Measurements from ENCODE around the gene PPT1. TPM values are rescaled to one million over a fixed set of nuclear protein-coding genes. Genes with fewer than 3 reads are reported as not detected.

PPT1 gene
- total and polyA plus RNA-seq, 2 of the 4 experiments (the other 2 are of a cell fraction), result 22.7 to 55.4 TPM

DNA sequence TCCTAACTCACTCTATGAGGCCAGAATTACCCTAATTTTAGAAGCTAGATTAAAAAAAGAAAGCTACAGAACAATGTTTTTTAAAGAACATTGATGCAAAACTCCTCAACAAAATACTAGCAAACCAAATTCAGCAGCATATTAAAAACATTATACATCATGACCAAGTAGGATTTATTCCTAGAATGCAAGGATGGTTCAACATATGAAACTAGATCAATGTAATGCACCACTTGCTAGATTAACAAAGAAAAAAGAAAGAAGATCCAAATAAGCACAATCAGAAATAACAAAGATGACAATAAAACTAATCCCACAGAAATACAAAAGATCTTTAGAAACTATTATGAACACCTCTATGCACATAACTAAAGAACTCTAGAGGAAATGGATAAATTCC, 13.3 kb upstream of the PPT1 start:
- no peak overlapping the region for H3K56ac ChIP-seq (ENCODE audit: extremely low read depth, insufficient read depth, low read length)
- no peaks in the 10 kb centered on the region for H4K20me1 ChIP-seq (ENCODE audit: insufficient read depth, low read length)
- ChIA-PET CTCF (no interaction called here), POLR2A (ENCODE audit: unreplicated experiment) (no interaction called here)
- no peak overlapping the region for H3K9ac ChIP-seq (ENCODE audit: low read depth, low read length)
- H3K36me3 ChIP-seq (ENCODE audit: control insufficient read depth, insufficient read depth, low read length), result no peaks in the 10 kb centered on the region
- H3K4me3 ChIP-seq (ENCODE audit: insufficient read depth, low read depth, low read length), result no peak overlapping the region
- H3K27me3 ChIP-seq (ENCODE audit: control insufficient read depth, insufficient read depth, low read length), result peaks cover 8% of the 10 kb centered on the region
- no peak overlapping the region for H3K23ac ChIP-seq (ENCODE audit: low read depth, low read length)
- H2AK9ac ChIP-seq (replicated peaks; ENCODE audit: low read depth, low read length, poor library complexity), result no peak overlapping the region
- H2BK20ac ChIP-seq (ENCODE audit: low read depth, low read length), result no peak overlapping the region
- dilution Hi-C loops (cut with HindIII; ENCODE audit: low sequenced_read_pairs, unreplicated experiment), result no loop called here
- H4K91ac ChIP-seq (ENCODE audit: insufficient read depth, low read depth, low read length), result no peak overlapping the region
- no peak overlapping the region for H2AK5ac ChIP-seq (ENCODE audit: low read depth, low read length)
- no peak for ATAC-seq (ENCODE audit: low read depth)
- in situ Hi-C loops (cut with MboI; ENCODE audit: low sequenced_read_pairs), result no loop called here
- H3K18ac ChIP-seq (ENCODE audit: low read depth, low read length), result no peak overlapping the region
- no peak overlapping the region for H2AFZ ChIP-seq (replicated peaks; ENCODE audit: low read length, poor library complexity)
- H3K9me1 ChIP-seq (ENCODE audit: insufficient read depth, low read length), result no peaks in the 10 kb centered on the region
- H3K4ac ChIP-seq (ENCODE audit: low read depth, low read length), result no peak overlapping the region
- intact Hi-C loops (cut with micrococcal nuclease), result no loop called here
- H2BK120ac ChIP-seq (ENCODE audit: low read depth, low read length), result no peak overlapping the region
- no peak overlapping the region for H3K4me2 ChIP-seq (ENCODE audit: low read depth, low read length)
- no peak overlapping the region for H2BK15ac ChIP-seq (ENCODE audit: low read depth, low read length)
- H3K79me1 ChIP-seq (ENCODE audit: low read depth in 1 of 2, low read length in 2 of 2), result no peaks in the 10 kb centered on the region
- no peak overlapping the region for H4K5ac ChIP-seq (ENCODE audit: low read depth, low read length)
- no peaks in the 10 kb centered on the region for H3K4me1 ChIP-seq (ENCODE audit: control insufficient read depth, insufficient read depth, low read length)
- H2BK5ac ChIP-seq (ENCODE audit: low read depth, low read length, poor library complexity, severe bottlenecking), result no peak overlapping the region
- TF ChIP-seq CHD1 (IDR thresholded peaks at IDR 0.05; ENCODE audit: low read depth, low read length), result no peak
- no peak for TF ChIP-seq RFX5 (IDR thresholded peaks at IDR 0.05; ENCODE audit: low read depth, low read length)
- no peak for TF ChIP-seq NFE2L2 (IDR thresholded peaks at IDR 0.05; ENCODE audit: low read depth, low read length)
- no peak for TF ChIP-seq SMC3 (IDR thresholded peaks at IDR 0.05; ENCODE audit: low read depth, low read length)
- TF ChIP-seq RCOR1 (IDR thresholded peaks at IDR 0.05; ENCODE audit: insufficient replicate concordance, low read length), result no peak
- TF ChIP-seq, protein P1, sequence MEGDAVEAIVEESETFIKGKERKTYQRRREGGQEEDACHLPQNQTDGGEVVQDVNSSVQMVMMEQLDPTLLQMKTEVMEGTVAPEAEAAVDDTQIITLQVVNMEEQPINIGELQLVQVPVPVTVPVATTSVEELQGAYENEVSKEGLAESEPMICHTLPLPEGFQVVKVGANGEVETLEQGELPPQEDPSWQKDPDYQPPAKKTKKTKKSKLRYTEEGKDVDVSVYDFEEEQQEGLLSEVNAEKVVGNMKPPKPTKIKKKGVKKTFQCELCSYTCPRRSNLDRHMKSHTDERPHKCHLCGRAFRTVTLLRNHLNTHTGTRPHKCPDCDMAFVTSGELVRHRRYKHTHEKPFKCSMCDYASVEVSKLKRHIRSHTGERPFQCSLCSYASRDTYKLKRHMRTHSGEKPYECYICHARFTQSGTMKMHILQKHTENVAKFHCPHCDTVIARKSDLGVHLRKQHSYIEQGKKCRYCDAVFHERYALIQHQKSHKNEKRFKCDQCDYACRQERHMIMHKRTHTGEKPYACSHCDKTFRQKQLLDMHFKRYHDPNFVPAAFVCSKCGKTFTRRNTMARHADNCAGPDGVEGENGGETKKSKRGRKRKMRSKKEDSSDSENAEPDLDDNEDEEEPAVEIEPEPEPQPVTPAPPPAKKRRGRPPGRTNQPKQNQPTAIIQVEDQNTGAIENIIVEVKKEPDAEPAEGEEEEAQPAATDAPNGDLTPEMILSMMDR (conservative IDR thresholded peaks at IDR 0.05; ENCODE audit: low read depth, low read length), result no peak
- no peak for TF ChIP-seq CEBPB (IDR thresholded peaks at IDR 0.05; ENCODE audit: low read depth, low read length)
- no peak for TF ChIP-seq POLR2A (IDR thresholded peaks at IDR 0.05; ENCODE audit: low read depth, low read length)
- BruUV-seq (replicated peaks), result no TSS peak
- DNase-seq, result no peak
- no peak overlapping the region for H4K8ac ChIP-seq (ENCODE audit: low read depth in 2 of 2, low read length in 2 of 2)
- H3K14ac ChIP-seq (replicated peaks; ENCODE audit: low read depth, low read length), result no peak overlapping the region
- H3K9me3 ChIP-seq (ENCODE audit: control insufficient read depth, insufficient read depth, low read length), result peaks cover 3% of the 10 kb centered on the region
- no peak overlapping the region for H3K27ac ChIP-seq (ENCODE audit: insufficient read depth, low read length)
